Activated naive CD4-positive, alpha-beta T cell treated with anti-CD3 and anti-CD28 coated beads for 36 hours (primary cell): ENCODE measurements around the gene MRPL51. TPM values are rescaled to one million over a fixed set of nuclear protein-coding genes. Genes with fewer than 3 reads are reported as not detected.
A peak's percentile ranks its signal among the peaks of the same experiment; 100 is the strongest.
"Not testable (repeated sequence)": the region's sequence is repeated elsewhere in the genome, so short reads cannot be mapped to it uniquely, and the experiment has no call there.

Experiments
- CTCF ChIA-PET: fragments of 350-600 bp; sonication (Branson Sonifier 250); formaldehyde crosslinking; loops from one replicate; lab custom pipeline; 2021; ENCODE audit warnings: antibody characterized with exemption; lab: Charles Lee
- DNase-seq: peaks from one replicate; pipeline ENCODE4 v3.0.0-alpha.2; 2020
- H3K27ac Mint-ChIP-seq: one replicate; pipeline ENCODE4 v1.8.0; 2021; ENCODE audit warnings: mild to moderate bottlenecking, mixed read lengths
- H3K27me3 Mint-ChIP-seq: one replicate; pipeline ENCODE4 v1.8.0; 2021; ENCODE audit warnings: low read depth, mixed read lengths
- H3K36me3 Mint-ChIP-seq: one replicate; pipeline ENCODE4 v1.8.0; 2021; ENCODE audit warnings: low read depth, mixed read lengths
- H3K4me1 Mint-ChIP-seq: one replicate; pipeline ENCODE4 v1.8.0; 2021; ENCODE audit warnings: low read depth, mixed read lengths
- H3K4me3 Mint-ChIP-seq: one replicate; pipeline ENCODE4 v1.8.0; 2021; ENCODE audit warnings: mild to moderate bottlenecking, moderate library complexity, mixed read lengths
- H3K9me3 Mint-ChIP-seq: one replicate; pipeline ENCODE4 v1.8.0; 2021; ENCODE audit warnings: mixed read lengths
- intact Hi-C: fragments of 100-400 bp; cut with micrococcal nuclease; formaldehyde crosslinking; loops from one replicate; pipeline ENCODE4 v1.15.1; 2023
- total RNA-seq, 2 experiments: library from RNA; stranded (reverse); gene quantifications; one replicate each; pipeline ENCODE4 v1.2.3, GENCODE V29; 2021

MRPL51 gene
- total RNA-seq, 2 experiments from 2014 or later, result 273 to 278 TPM

DNA sequence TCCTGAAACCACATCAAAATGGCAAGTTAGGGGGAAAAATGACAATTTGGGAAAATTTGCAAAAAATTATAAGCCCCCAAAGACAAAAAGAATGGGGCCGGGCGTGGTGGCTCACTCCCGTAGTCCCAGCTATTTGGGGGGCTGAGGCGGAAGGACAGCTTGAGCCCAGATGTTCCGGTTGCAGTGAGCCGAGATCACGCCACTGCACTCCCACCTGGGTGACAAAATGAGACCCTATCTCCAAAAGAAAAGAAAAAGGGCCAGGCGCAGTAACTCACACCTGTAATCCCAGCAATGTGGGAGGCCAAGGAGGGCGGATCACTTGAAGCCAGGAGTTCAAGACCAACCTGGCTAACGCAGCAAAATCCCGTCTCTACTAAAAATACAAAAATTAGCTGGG is 20.6 kb downstream of the MRPL51 start:
- DNase-seq, result no peak
- no peak overlapping the region for H3K4me3 Mint-ChIP-seq
- peaks cover 34% of the 10 kb centered on the region for H3K4me1 Mint-ChIP-seq
- intact Hi-C loops, result loop anchor here (5.0 kb wide), 1 partner anchor 380 kb away; the partner anchor contains the start of genes CDCA3 and USP5
- H3K9me3 Mint-ChIP-seq, result no peaks in the 10 kb centered on the region
- CTCF ChIA-PET, result interaction anchor here (0.6 kb wide), 1 partner anchor 22 kb away, joined by 3 read pairs; no protein-coding TSS in a partner anchor
- H3K36me3 Mint-ChIP-seq, result peaks cover 20% of the 10 kb centered on the region
- no peak overlapping the region for H3K27ac Mint-ChIP-seq
- H3K27me3 Mint-ChIP-seq, result no peaks in the 10 kb centered on the region

DNA sequence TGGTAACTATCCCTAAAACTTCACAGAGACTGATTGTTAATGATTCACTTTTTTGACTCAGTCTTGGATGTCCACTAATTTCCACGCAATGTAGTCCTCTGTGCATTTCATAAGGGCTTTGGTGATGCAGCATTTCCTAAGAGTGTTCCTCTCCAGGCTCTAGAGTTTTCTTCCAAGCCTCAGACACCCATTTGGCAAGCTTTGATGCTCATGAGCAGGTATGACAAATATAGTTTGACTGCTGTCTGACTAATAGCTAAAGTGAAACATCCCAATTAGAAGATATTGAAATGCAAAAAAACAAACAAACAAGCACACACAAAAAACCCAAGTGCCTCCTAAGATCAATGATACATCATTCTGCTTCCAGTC is 21.1 kb downstream of the MRPL51 start:
- peaks cover 25% of the 10 kb centered on the region for H3K36me3 Mint-ChIP-seq
- intact Hi-C loops, result loop anchor here (5.0 kb wide), 1 partner anchor 380 kb away; the partner anchor contains the start of genes CDCA3 and USP5
- no peak for DNase-seq
- H3K27me3 Mint-ChIP-seq, result no peaks in the 10 kb centered on the region
- no peaks in the 10 kb centered on the region for H3K9me3 Mint-ChIP-seq
- no peak overlapping the region for H3K27ac Mint-ChIP-seq
- CTCF ChIA-PET, result interaction anchor here (4.2 kb wide), 1 partner anchor 48 kb away, joined by 21 read pairs; no protein-coding TSS in a partner anchor
- peaks cover 39% of the 10 kb centered on the region for H3K4me1 Mint-ChIP-seq
- no peak overlapping the region for H3K4me3 Mint-ChIP-seq

DNA sequence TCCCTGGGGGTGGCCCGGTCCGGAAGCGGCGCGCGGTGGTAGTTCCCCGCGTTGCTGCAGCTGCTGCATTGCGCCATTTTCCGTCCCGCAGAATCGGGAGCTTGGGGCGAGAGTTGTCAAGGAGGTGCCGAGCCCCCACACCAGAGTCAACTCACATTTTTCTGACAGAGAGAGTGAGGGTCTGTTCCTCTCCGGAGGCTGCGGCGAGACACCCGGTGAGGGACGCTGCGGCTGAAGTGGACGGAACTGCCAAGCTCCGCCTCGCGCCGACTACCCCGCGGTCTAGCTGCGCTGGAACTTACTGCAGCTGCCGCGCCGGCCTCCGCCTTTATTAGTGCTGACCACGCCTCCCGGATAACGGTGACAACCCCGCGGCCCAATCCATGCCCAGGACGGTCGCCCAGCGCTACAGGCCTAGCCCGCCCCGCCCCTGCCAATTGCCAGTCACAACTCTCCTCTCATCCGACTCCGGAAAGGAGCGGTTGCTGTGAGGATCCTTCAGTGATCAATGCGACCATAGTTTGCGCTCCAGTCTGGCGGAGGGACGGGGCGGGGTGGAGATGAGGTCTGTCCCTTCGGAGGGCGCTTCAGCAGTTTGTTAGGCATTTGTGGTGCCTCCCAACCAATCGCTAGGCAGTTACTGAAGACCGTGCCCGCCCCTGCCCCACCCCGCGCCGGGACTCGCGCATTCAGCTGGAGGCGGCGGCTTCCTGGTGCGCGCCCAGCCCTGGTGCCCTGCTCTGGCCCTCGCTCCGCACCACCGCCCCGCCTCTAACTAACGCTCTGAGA is 22.5 kb downstream of the MRPL51 start, which contains the start of gene VAMP1:
VAMP1 (minus strand) TSS at position 303 of the 789 bp plus-strand sequence; CDS start at position 157, 146 bp downstream.
- no peaks in the 10 kb centered on the region for H3K9me3 Mint-ChIP-seq
- no peaks in the 10 kb centered on the region for H3K27me3 Mint-ChIP-seq
- DNase-seq, result peak; percentile 99
- H3K36me3 Mint-ChIP-seq, result peaks cover 36% of the 10 kb centered on the region
- peak within 1 kb of the TSS; percentile 90 for H3K27ac Mint-ChIP-seq
- intact Hi-C loops, result loop anchor here (1.0 to 5.0 kb wide), 5 partner anchors 8 to 382 kb away; partner anchors contain the start of genes CDCA3, MRPL51 and USP5
- H3K4me1 Mint-ChIP-seq, result peaks cover 53% of the 10 kb centered on the region
- CTCF ChIA-PET, result interaction anchor here (0.6 to 4.2 kb wide), 10 partner anchors 10 to 139 kb away, joined by 3 to 21 read pairs (median 4); partner anchors contain the start of genes CD27 and MRPL51
- H3K4me3 Mint-ChIP-seq, result peak within 1 kb of the TSS; percentile 91

DNA sequence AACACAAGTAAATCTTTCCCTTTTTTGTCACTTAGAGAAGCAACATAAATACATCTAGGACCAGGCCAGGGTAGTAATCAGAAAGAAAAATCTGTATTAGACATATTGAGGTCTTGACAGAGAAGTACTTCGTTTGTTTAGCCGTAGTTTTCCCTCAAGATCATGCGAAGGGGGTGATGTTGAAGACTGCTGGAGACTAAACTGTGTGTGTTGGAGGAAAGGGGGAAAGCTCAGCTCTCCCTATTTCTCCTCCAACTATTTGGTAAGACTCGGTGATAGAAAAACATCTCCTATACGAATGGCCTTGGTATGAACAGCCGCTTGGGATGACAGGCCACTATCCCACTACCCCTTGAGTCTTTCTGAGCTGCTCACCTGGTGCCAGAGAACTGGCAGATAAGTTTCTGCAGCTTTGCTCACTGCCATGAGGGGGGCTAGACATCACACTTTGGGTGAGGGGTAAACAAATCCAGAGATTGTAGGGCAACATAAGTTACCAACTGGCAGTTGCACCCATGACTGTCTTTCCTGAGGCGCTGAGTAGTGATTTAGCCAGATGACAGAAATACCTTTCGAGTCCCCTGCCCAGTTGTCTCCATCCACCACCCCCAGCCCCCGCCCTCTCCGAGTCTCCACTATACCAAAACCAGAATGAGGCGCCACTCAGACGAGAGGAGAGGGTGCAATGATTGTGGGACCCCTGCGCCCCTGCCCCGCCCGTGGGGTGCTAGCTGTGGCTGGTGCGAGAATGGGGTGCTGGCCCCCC is 23.3 kb downstream of the MRPL51 start:
- H3K27me3 Mint-ChIP-seq, result no peaks in the 10 kb centered on the region
- CTCF ChIA-PET, result interaction anchor here (0.8 to 4.2 kb wide), 11 partner anchors 9 to 311 kb away, joined by 3 to 21 read pairs (median 4); partner anchors contain the start of genes CD27 and MRPL51
- no peaks in the 10 kb centered on the region for H3K9me3 Mint-ChIP-seq
- peaks cover 59% of the 10 kb centered on the region for H3K4me1 Mint-ChIP-seq
- DNase-seq, result no peak
- intact Hi-C loops, result loop anchor here (1.0 to 5.0 kb wide), 5 partner anchors 7 to 383 kb away; partner anchors contain the start of genes CDCA3, MRPL51 and USP5
- peaks cover 41% of the 10 kb centered on the region for H3K36me3 Mint-ChIP-seq
- peak overlapping the region; percentile 91 for H3K4me3 Mint-ChIP-seq
- peak overlapping the region; percentile 90 for H3K27ac Mint-ChIP-seq

DNA sequence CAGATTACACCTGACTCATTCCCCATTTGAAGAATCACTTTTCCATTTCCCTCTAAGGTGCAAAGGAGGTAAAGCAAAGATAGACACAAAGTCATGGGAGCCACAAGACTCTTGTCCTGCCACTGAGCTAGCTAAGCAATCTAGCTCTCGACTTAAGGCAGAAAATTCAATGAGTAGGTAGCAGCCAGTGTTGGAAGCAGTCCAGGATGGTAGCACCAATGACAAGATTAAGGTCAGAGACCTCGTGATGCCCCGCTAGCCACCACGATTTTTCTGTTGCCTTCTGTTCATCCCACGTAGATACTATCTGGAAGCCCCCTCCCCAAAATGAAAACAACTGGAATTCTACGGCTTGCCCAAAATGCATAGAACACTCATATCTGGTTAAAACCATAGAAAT is 24.0 kb downstream of the MRPL51 start:
- H3K9me3 Mint-ChIP-seq, result no peaks in the 10 kb centered on the region
- peak; percentile 38 for DNase-seq
- peak overlapping the region; percentile 91 for H3K4me3 Mint-ChIP-seq
- H3K36me3 Mint-ChIP-seq, result peaks cover 48% of the 10 kb centered on the region
- intact Hi-C loops, result no loop called here
- CTCF ChIA-PET, result interaction anchor here (1.1 to 4.2 kb wide), 6 partner anchors 8 to 136 kb away, joined by 3 to 21 read pairs (median 4); no protein-coding TSS in a partner anchor
- peaks cover 66% of the 10 kb centered on the region for H3K4me1 Mint-ChIP-seq
- H3K27me3 Mint-ChIP-seq, result no peaks in the 10 kb centered on the region
- peak overlapping the region; percentile 90 for H3K27ac Mint-ChIP-seq

DNA sequence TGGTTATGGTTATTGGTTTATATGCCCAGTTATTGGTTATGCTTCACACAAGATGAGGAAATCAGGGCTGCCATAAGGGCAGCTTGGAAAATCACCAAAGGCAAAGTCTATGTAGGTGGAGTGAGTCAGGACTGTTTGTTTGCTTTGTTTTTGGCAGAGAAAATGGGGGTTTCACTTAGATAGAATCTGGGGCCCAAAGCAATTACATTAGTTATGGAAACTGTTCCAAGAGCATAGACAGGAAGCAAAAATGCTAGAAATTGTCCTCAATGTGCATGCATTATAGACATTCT is 24.8 kb downstream of the MRPL51 start:
- peak overlapping the region; percentile 90 for H3K27ac Mint-ChIP-seq

DNA sequence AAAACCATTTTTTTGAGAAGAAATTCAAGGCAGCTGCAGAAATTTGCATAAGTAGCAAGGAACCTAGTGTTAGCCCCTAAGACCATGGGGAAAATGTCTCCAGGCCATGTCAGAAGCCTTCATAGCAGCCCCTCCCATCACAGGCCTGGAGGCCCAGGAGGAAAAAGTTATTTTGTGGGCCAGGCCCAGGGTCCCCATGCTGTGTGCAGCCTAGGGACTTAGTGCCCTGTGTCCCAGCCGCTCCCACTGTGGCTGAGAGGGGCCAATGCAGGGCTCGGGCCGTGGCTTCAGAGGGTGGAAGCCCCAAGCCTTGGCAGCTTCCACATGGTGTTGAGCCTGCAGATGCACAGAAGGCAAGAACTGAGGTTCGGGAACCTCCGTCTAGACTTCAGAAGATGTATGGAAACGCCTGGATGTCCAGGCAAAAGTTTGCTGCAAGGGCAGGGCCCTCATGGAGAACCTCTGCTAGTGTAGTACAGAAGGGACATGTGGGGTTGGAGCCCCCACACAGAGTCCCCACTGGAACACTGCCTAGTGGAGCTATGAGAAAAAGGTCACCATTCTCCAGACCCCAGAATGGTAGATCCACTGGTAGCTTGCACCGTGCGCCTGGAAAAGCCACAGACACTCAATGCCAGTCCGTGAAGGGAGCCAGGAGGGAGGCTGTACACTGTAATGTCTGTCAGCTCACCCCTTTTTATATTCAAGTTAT is 25.3 kb downstream of the MRPL51 start:
- peak overlapping the region; percentile 90 for H3K27ac Mint-ChIP-seq

More for the DNA sequence above, 24.8 kb downstream of the MRPL51 start:
- CTCF ChIA-PET, result interaction anchor here (0.9 to 4.2 kb wide), 3 partner anchors 23 to 45 kb away, joined by 3 to 21 read pairs (median 3); partner anchors contain the start of gene CD27
- H3K4me3 Mint-ChIP-seq, result peak overlapping the region; percentile 91
- intact Hi-C loops, result no loop called here
- no peak for DNase-seq
- peaks cover 74% of the 10 kb centered on the region for H3K4me1 Mint-ChIP-seq
- H3K36me3 Mint-ChIP-seq, result peaks cover 57% of the 10 kb centered on the region
- no peaks in the 10 kb centered on the region for H3K9me3 Mint-ChIP-seq
- no peaks in the 10 kb centered on the region for H3K27me3 Mint-ChIP-seq

DNA sequence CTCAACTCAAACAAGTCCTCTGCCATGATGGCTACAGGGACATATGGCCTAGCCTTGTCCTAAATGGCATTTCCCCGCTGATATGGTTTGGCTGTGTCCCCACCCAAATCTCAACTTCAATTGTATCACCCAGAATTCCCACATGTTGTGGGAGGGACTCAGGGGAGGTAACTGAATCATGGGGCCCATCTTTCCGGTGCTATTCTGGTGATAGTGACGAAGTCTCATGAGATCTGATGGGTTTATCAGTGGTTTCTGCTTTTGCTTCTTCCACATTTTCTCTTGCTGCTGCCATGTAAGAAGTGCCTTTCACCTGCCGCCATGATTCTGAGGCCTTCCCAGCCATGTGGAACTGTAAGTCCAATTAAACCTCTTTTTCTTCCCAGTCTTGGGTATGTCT is 26.3 kb downstream of the MRPL51 start:
- Mint-ChIP-seq H3K4me3 (peak overlapping the region; percentile 5), H3K27ac (peak overlapping the region; percentile 83), H3K36me3 (peaks cover 72% of the 10 kb centered on the region), H3K4me1 (peaks cover 84% of the 10 kb centered on the region)
- intact Hi-C loops, H3K9me3 Mint-ChIP-seq, DNase-seq, H3K27me3 Mint-ChIP-seq: not testable (repeated sequence)
- CTCF ChIA-PET, result interaction anchor here (1.6 to 7.9 kb wide), 5 partner anchors 15 to 144 kb away, joined by 4 to 223 read pairs (median 25); partner anchors contain the start of genes CD27 and TAPBPL

More for the DNA sequence above, 25.3 kb downstream of the MRPL51 start:
- H3K27me3 Mint-ChIP-seq, H3K9me3 Mint-ChIP-seq, intact Hi-C loops, DNase-seq: not testable (repeated sequence)
- H3K36me3 Mint-ChIP-seq, result peaks cover 62% of the 10 kb centered on the region
- H3K4me3 Mint-ChIP-seq, result peak overlapping the region; percentile 91
- H3K4me1 Mint-ChIP-seq, result peaks cover 79% of the 10 kb centered on the region
- CTCF ChIA-PET, result interaction anchor here (0.6 to 4.2 kb wide), 3 partner anchors 22 to 124 kb away, joined by 3 to 21 read pairs (median 3); partner anchors contain the start of gene CD27

DNA sequence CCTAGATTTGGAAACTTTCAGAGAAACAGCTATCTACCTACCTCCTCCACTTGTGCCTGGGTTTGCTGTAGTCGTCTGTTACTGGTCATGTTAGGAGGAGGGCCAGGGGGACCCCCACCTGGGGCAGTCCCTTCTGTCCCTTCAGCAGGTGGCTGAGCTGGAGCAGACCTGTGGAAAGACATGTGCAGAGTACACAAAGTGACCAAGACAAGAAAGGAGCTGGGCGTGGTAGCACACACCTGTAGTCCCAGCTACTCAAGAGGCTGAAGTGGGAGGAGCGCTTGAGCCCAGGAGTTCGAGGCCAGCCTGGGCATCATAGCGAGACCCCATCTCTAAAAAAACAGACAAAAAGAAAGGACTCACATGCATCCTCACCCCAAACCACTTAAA is 26.9 kb downstream of the MRPL51 start:
- no peak overlapping the region for H3K4me3 Mint-ChIP-seq
- peak overlapping the region; percentile 83 for H3K27ac Mint-ChIP-seq
- peak; percentile 5 for DNase-seq
- CTCF ChIA-PET, result interaction anchor here (0.6 to 7.9 kb wide), 21 partner anchors 9 to 190 kb away, joined by 3 to 223 read pairs (median 5); partner anchors contain the start of genes CD27, TAPBPL and TNFRSF1A
- peaks cover 77% of the 10 kb centered on the region for H3K36me3 Mint-ChIP-seq
- no peaks in the 10 kb centered on the region for H3K9me3 Mint-ChIP-seq
- peaks cover 84% of the 10 kb centered on the region for H3K4me1 Mint-ChIP-seq
- intact Hi-C loops, result no loop called here
- no peaks in the 10 kb centered on the region for H3K27me3 Mint-ChIP-seq

DNA sequence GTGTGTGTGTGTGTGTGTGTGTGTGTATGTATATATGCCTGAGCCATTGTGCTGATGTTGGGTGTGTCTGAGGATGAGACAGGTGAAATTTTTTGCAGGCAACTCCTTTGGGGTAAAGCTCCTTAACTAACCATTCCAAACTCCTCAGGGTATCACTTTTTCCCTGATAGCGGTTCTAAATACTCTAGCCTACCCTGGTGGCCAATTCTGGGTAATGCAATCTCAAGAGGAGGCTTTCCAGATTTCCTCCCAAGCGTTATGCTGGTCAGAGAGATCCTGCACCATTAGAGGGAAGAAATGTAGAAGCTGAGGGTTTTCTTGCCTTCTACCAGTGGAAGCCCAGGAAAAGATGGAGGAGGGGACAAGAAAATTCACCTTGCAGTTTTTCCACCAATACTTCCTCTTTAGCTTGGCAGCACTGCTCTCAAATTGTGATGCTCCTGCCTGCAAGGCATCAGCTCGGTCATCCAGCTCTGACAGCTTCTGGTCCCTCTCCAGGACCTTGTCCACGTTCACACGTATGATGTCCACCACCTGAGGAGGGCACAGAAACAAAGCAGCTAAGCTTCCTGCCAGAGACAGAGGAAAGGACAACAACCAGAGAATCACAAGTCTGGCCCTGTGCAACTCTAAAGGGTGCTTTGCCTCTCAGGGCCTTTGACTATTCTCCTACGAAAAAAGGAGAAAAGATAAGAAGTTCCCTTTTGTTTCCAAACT is 27.4 kb downstream of the MRPL51 start:
- H3K4me3 Mint-ChIP-seq, result no peak overlapping the region
- H3K9me3 Mint-ChIP-seq, result no peaks in the 10 kb centered on the region
- H3K36me3 Mint-ChIP-seq, result peaks cover 82% of the 10 kb centered on the region
- H3K4me1 Mint-ChIP-seq, result peaks cover 86% of the 10 kb centered on the region
- intact Hi-C loops, result loop anchor here (1.0 kb wide), 1 partner anchor 42 kb away; no protein-coding TSS in a partner anchor
- H3K27ac Mint-ChIP-seq, result peak overlapping the region; percentile 83
- DNase-seq, result peak; percentile 68
- CTCF ChIA-PET, result interaction anchor here (0.6 to 7.9 kb wide), 31 partner anchors 9 to 373 kb away, joined by 3 to 223 read pairs (median 5); partner anchors contain the start of genes CD27, TAPBPL and TNFRSF1A
- no peaks in the 10 kb centered on the region for H3K27me3 Mint-ChIP-seq
